Activated T-helper 1 cell treated with anti-CD3 and anti-CD28 coated beads, Interleukin-2, amount 50 U/mL, for 16 hours (primary cell): ENCODE data around the gene MEGF6.

Experiments used
- DNase-seq, 2 donors: peaks; one replicate each; pipeline ENCODE4 v3.0.0-alpha.2; 2020; ENCODE audit warnings: low read depth in 1 of 2, low spot score in 1 of 2

MEGF6 gene

GRCh38 chr1:3444736-3445135 lies 166.6 kb downstream of the MEGF6 start:
- DNase-seq = no peak

- no peak for DNase-seq
Observed at GRCh38 chr1:3444298-3444697, 167.0 kb downstream of the MEGF6 start.

GRCh38 chr1:3443807-3444206 lies 167.5 kb downstream of the MEGF6 start:
- no peak for DNase-seq

DNA sequence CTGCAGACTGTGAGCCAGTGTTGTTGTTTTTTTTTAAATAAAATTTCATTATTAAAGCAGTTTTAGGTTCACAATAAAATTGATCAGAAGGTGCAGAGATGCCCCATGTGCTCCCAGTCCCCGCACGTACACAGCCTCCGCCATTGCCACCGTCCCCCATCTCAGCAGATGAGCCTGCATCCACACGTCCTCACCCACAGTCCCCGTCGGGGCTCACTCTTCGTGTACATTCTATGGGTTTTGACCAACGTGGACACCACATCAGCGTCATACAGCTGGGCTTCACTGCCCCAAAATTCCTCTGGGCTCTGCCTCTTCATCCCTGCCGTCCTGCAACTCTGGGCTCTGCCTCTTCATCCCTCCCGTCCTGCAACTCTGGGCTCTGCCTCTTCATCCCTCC lies 168.4 kb downstream of the MEGF6 start:
- DNase-seq = no peak

DNA sequence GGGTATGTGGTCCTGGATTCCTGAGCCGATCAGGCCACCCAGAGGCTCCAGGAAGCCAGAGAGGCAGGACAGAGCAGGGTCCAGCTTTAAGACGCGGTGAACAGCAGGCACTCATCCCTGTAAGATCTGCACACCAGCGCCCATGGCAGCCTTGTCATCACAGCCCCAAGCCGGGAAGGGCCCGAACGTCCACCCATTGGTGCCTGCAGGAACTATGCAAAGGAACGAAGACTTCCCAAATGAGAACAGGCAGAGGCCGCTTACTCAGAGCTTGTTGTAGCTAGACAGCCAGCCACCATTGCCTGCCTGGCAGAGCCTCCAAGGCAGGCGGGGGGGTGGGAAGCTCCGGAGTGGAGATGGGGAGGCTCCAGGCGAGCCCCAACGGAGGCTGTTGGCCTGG lies 169.0 kb downstream of the MEGF6 start:
- no peak for DNase-seq

DNA sequence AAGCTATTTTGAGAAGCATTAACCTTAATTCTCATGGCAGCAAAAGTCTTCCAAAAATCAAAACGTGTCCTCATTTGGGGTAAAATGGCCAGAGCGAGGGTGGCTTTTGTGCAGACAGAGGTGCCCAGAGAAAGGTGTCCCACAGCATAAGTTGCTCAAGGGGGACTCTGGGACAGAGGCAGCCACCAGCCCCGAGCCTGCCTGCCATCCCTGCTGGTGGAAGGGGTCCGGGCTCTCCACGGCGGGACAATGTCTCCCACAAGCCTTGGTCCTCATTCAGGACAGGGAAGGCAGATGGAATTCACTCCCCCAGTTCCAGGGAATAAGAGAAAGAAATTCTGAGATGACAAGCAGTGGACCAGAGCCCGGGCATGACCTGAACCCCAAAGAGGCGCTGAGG lies 169.4 kb downstream of the MEGF6 start:
- DNase-seq = no peak

DNA sequence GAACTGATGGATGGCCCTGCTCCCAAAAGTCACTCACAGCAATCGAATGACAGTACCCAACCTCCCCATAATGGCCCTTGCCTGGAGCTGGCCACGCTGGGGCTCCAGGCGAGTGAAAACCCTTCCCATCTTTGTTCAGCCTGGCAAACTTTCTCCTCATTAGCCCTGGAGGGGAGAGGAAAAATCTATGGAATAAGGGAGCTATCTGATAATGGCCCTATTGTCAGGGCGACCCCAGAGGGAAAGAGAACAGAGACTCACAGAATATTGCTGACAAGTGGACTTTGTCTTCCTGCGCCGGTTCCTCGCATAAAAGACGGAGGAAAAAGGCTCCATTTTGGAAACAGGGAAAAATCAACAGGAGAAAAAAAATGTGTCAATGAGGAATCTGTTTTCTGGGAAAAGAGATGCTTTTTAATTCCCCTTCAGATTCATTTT lies 169.9 kb downstream of the MEGF6 start:
- no peak for DNase-seq

DNA sequence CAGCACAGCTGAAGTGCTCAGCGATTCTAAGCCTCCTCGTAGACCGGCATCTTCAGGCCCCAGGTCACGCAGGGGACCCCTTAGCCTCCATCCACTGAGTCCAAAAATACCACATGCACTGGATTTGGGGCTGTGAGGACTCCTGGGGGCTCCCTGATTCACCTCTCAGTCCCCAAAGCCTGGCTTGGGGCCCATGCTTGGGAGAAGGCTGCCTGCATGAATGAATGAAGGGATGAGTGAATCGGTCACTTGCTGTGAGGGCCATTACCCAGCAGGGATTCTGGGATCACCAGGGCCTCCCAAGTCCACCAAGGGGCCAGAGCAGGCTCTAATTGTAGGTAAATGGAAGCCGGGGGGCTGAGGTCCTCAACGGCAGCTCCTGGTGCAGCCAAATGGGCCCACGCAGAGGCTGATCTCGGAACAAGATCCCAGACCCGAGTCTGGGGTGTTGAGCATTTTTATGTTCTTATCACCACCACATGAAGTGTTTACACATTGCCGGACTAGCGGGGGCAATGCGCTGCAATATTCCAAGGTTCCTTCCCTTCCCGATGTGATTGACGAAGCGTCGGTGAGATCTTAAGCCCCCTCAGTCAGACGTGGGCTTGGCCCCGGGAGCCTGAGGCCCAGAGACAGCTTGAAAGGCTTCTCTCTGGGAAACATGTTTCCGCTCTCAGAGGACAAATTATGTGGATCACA lies 170.4 kb downstream of the MEGF6 start:
- no peak for DNase-seq

- DNase-seq = no peak
Observed at GRCh38 chr1:3440300-3440681, 171.0 kb downstream of the MEGF6 start.
